HEK293T (cell line): ENCODE data around the gene ZBTB47.

Source experiments
- ARNT ChIP-seq: fragments of 450-650 bp; IDR thresholded peaks from 2 replicates; pipeline ENCODE4 v1.6.1; 2017; ENCODE audit warnings: mild to moderate bottlenecking
- BHLHE40 ChIP-seq: fragments of 450-650 bp; IDR thresholded peaks from 2 replicates; pipeline ENCODE4 v1.6.1; 2016; ENCODE audit warnings: mild to moderate bottlenecking, moderate library complexity, borderline replicate concordance
- ELF4 ChIP-seq: fragments of 450-650 bp; IDR thresholded peaks from 2 replicates; pipeline ENCODE4 v1.6.1; 2017; ENCODE audit warnings: antibody characterized with exemption
- FOXK2 ChIP-seq: fragments of 450-650 bp; IDR thresholded peaks from 2 replicates; pipeline ENCODE4 v1.6.1; 2016; ENCODE audit warnings: mild to moderate bottlenecking
- HDGF ChIP-seq: fragments of 450-650 bp; IDR thresholded peaks from 2 replicates; pipeline ENCODE4 v1.6.1; 2017; ENCODE audit warnings: antibody characterized with exemption, borderline replicate concordance
- SP1 ChIP-seq: fragments of 450-650 bp; IDR thresholded peaks from 2 replicates; pipeline ENCODE4 v1.6.1; 2017
- SUZ12 ChIP-seq: fragments of 450-650 bp; IDR thresholded peaks from 2 replicates; pipeline ENCODE4 v1.6.1; 2016; ENCODE audit warnings: mild to moderate bottlenecking
- TF ChIP-seq, protein P1 (sequence below): fragments of 450-650 bp; IDR thresholded peaks from 2 replicates; pipeline ENCODE4 v1.6.1; 2016

- TF ChIP-seq FOXK2, result no peak
- TF ChIP-seq SUZ12, result no peak
- TF ChIP-seq ARNT, result no peak
- TF ChIP-seq, protein P1, sequence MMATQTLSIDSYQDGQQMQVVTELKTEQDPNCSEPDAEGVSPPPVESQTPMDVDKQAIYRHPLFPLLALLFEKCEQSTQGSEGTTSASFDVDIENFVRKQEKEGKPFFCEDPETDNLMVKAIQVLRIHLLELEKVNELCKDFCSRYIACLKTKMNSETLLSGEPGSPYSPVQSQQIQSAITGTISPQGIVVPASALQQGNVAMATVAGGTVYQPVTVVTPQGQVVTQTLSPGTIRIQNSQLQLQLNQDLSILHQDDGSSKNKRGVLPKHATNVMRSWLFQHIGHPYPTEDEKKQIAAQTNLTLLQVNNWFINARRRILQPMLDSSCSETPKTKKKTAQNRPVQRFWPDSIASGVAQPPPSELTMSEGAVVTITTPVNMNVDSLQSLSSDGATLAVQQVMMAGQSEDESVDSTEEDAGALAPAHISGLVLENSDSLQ, result no peak
- no peak for TF ChIP-seq BHLHE40
- TF ChIP-seq ELF4, result no peak
- TF ChIP-seq SP1, result no peak
- TF ChIP-seq HDGF, result no peak
Observed at GRCh38 chr3:42665050-42665878, 11.8 kb downstream of the ZBTB47 start.
